A673 (cell line): ENCODE measurements around the gene YEATS4.

ENCODE experiments used
- EZH2 ChIP-seq: fragments of 200-600 bp; sonication (generic); IDR thresholded peaks from 2 replicates; pipeline ENCODE4 v1.6.1; 2017; ENCODE audit warnings: borderline replicate concordance, low read depth, mild to moderate bottlenecking, mixed read lengths, antibody characterized with exemption, low read length; ENCODE audit not compliant: poor library complexity, severe bottlenecking
- TF ChIP-seq, protein P1 (sequence below): fragments of 300-800, 200-600 bp; sonication (generic); conservative IDR thresholded peaks from 2 replicates; pipeline ENCODE4 v1.5.1; 2017; ENCODE audit warnings: low read depth, mild to moderate bottlenecking, antibody characterized with exemption, low read length, moderate library complexity, mixed read lengths

DNA sequence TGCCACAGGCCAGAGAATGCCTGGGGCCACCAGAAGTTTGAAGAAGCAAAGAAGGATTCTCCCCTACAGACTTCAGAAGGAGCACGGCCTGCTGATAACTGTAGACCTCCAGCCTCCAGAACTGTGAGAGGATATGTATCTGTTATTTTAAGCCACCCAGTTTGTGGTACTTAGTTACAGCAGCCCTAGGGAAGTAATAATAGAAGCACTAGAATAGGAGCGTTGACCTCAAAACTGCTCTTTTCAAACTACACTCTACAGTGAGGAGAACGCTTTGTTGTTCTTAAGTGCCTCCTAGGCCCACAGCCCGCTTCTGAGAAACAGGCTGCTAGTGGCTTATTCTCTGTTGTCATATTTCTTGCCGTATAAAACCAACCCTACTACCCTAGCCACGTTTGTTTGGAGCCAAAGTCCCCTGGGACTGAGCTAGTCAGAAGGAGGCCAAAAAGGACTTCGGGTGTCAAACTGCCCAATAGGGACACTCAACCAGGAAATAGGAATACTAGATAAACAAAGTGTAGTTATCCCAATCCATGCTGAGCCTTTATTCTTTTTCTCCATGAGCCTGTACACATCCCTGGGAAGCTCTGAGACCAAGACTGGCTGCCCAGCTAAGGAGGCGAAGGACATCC is 72.2 kb downstream of the YEATS4 start:
- TF ChIP-seq, protein P1, sequence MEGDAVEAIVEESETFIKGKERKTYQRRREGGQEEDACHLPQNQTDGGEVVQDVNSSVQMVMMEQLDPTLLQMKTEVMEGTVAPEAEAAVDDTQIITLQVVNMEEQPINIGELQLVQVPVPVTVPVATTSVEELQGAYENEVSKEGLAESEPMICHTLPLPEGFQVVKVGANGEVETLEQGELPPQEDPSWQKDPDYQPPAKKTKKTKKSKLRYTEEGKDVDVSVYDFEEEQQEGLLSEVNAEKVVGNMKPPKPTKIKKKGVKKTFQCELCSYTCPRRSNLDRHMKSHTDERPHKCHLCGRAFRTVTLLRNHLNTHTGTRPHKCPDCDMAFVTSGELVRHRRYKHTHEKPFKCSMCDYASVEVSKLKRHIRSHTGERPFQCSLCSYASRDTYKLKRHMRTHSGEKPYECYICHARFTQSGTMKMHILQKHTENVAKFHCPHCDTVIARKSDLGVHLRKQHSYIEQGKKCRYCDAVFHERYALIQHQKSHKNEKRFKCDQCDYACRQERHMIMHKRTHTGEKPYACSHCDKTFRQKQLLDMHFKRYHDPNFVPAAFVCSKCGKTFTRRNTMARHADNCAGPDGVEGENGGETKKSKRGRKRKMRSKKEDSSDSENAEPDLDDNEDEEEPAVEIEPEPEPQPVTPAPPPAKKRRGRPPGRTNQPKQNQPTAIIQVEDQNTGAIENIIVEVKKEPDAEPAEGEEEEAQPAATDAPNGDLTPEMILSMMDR, result no peak
- TF ChIP-seq EZH2, result no peak
